ENCODE data around the gene KIAA1217.

KIAA1217 gene

GRCh38 chr10:24568042-24568441 is 359.1 kb downstream of the KIAA1217 start:
- no peak overlapping the region for H3K4me3 ChIP-seq (ENCODE audit: low read depth, low read length)
- TF ChIP-seq, protein P1, sequence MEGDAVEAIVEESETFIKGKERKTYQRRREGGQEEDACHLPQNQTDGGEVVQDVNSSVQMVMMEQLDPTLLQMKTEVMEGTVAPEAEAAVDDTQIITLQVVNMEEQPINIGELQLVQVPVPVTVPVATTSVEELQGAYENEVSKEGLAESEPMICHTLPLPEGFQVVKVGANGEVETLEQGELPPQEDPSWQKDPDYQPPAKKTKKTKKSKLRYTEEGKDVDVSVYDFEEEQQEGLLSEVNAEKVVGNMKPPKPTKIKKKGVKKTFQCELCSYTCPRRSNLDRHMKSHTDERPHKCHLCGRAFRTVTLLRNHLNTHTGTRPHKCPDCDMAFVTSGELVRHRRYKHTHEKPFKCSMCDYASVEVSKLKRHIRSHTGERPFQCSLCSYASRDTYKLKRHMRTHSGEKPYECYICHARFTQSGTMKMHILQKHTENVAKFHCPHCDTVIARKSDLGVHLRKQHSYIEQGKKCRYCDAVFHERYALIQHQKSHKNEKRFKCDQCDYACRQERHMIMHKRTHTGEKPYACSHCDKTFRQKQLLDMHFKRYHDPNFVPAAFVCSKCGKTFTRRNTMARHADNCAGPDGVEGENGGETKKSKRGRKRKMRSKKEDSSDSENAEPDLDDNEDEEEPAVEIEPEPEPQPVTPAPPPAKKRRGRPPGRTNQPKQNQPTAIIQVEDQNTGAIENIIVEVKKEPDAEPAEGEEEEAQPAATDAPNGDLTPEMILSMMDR (IDR thresholded peaks at IDR 0.05; ENCODE audit: borderline replicate concordance, insufficient read depth, low read depth, low read length) = no peak

- H3K4me3 ChIP-seq (ENCODE audit: low read depth, low read length) = no peak overlapping the region
- TF ChIP-seq, protein P1 (IDR thresholded peaks at IDR 0.05; ENCODE audit: borderline replicate concordance, insufficient read depth, low read depth, low read length) = no peak
Observed at GRCh38 chr10:24569330-24569796, 360.4 kb downstream of the KIAA1217 start.

DNA sequence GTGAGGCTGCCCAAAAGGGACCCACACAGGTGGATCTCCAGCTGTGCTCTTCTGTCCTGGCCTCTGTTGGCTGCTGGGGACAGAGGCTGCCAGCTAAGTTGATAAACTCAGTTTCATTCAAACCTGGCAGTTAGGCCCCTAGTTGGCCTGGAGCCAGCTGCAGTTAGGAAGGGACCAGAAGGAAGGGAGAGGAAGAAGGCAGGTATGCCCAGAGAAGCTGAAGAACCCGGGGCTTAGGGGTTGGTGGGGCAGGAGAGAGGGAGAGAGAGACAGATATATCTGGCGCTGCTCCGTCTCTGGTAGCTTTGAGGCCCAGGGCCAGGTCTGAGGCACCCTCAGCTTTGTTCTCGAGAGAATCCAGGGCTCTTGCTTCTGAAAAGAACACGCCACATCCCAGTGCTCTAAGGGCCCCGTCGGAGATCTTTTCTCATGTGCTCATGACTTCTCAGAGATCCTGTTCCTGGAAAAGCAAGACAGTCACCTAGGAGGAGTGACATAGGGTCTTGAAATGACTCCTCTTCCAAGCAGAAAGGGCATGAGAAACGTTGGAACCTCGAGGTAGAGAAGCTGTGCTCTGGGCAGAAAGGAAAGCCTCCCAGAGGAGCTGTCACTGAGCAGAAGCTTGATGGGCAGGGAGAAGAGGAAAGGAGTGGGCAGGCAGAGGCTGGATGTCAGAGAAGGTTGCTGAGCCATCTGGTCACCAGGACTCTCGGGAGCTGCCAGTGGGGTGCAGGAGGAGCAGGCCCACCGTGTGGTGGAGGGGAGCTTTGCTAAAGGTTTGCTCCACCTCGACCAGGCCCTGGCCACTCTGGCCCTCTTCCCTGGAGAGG is 361.1 kb downstream of the KIAA1217 start:
- H3K4me3 ChIP-seq (ENCODE audit: low read depth, low read length) = no peak overlapping the region
- TF ChIP-seq, protein P1 (IDR thresholded peaks at IDR 0.05; ENCODE audit: borderline replicate concordance, insufficient read depth, low read depth, low read length) = no peak

DNA sequence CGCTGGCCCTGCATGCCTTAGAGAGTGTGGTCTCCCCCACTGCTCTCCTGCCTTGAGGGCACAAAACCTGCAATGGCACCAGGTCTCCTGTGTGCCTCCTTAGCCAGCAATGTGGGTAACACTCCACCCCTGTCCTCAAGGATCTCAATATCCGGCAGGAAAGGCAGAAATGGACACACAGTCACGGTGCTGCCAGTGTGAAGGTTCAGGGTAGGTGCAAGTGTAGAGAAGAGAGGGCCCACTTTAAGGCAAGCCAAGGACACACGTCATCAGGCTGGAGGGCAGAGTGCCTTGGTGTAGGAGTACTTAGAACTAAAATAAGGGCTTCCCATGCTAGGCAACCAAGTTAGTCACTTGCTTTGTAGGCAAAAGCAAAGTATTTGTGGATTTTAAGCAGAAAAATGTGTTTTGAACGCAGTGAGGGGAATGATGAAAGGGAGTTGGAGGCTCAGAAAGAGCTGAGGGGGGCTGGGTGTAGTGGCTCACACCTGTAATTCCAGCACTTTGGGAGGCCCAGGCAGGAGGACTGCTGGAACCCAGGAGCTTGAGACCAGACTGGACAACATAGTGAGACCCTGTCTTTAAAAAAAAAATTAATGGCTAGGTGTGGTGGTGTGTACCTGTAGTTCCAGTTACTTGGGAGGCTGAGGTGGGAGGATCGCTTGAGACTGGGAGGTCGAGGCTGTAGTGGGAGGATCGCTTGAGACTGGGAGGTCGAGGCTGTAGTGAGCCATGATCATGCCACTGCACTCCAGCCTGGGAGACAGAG is 361.9 kb downstream of the KIAA1217 start:
- TF ChIP-seq, protein P1 (IDR thresholded peaks at IDR 0.05; ENCODE audit: borderline replicate concordance, insufficient read depth, low read depth, low read length) = no peak
- H3K4me3 ChIP-seq (ENCODE audit: low read depth, low read length) = no peak overlapping the region

- TF ChIP-seq, protein P1 (IDR thresholded peaks at IDR 0.05; ENCODE audit: borderline replicate concordance, insufficient read depth, low read depth, low read length) = no peak
- H3K4me3 ChIP-seq (ENCODE audit: low read depth, low read length) = no peak overlapping the region
Observed at GRCh38 chr10:24571870-24572450, 363.0 kb downstream of the KIAA1217 start.

DNA sequence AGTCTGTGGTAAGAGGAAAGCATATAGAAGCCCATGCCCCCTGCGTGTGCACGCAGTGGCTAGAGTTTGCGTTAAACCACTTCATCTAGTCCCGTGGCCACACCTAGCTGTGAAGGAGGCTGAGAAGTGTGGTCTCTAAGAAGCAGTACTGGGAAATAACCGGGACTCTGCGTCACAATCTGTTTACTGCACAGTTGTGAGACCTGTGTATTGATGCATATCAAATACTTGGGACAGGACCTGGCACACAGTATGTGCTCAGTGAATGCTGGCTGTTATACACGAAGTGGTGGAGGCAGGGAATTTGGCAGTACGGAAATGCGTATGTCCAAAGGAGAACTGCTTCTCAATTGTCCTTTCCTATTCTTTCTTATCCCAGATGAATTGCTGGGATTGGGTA is 365.2 kb downstream of the KIAA1217 start:
- H3K4me3 ChIP-seq (ENCODE audit: low read depth, low read length) = no peak overlapping the region
- TF ChIP-seq, protein P1 (IDR thresholded peaks at IDR 0.05; ENCODE audit: borderline replicate concordance, insufficient read depth, low read depth, low read length) = no peak

All from GM12875 (cell line).